Adipocyte (in vitro differentiated cells): ENCODE measurements around the gene SLC39A11.
A peak's percentile ranks its signal among the peaks of the same experiment; 100 is the strongest.
"Not testable (repeated sequence)": the region's sequence is repeated elsewhere in the genome, so short reads cannot be mapped to it uniquely, and the experiment has no call there.

Experiments
- DNase-seq: peaks from one replicate; pipeline ENCODE4 v3.0.0-alpha.2; 2015; ENCODE audit warnings: low read depth
- H3K27me3 ChIP-seq: replicated peaks from 2 replicates; pipeline ENCODE4 v1.7.0; 2013; ENCODE audit warnings: mild to moderate bottlenecking, low read length, moderate library complexity; ENCODE audit not compliant: control insufficient read depth, insufficient read depth
- H3K36me3 ChIP-seq: 2 replicates; pipeline ENCODE4 v1.7.0; 2013; ENCODE audit warnings: low read length, mild to moderate bottlenecking, moderate library complexity; ENCODE audit not compliant: control insufficient read depth, insufficient read depth, severe bottlenecking
- H3K4me1 ChIP-seq: 2 replicates; pipeline ENCODE4 v1.7.0; 2013; ENCODE audit warnings: mild to moderate bottlenecking, low read length, moderate library complexity; ENCODE audit not compliant: control insufficient read depth, insufficient read depth
- H3K4me3 ChIP-seq: 2 replicates; pipeline ENCODE4 v1.7.0; 2013; ENCODE audit warnings: mild to moderate bottlenecking, low read length, moderate library complexity
- H3K9ac ChIP-seq: 2 replicates; pipeline ENCODE4 v1.7.0; 2013; ENCODE audit warnings: mild to moderate bottlenecking, low read length, moderate library complexity
- H3K9me3 ChIP-seq: 2 replicates; pipeline ENCODE4 v1.7.0; 2013; ENCODE audit warnings: mild to moderate bottlenecking, low read length, moderate library complexity; ENCODE audit not compliant: control insufficient read depth

SLC39A11 gene

GRCh38 chr17:72998343-72998742 lies 94.1 kb downstream of the SLC39A11 start:
- Histone ChIP-seq H3K27me3 (no peaks in the 10 kb centered on the region), H3K36me3 (no peaks in the 10 kb centered on the region), H3K9me3 (no peaks in the 10 kb centered on the region), H3K9ac (no peak overlapping the region), H3K4me1 (no peaks in the 10 kb centered on the region), H3K4me3 (no peak overlapping the region)
- DNase-seq: no peak

GRCh38 chr17:72997559-72997958 lies 94.9 kb downstream of the SLC39A11 start:
- Histone ChIP-seq H3K4me1 (no peaks in the 10 kb centered on the region), H3K4me3 (no peak overlapping the region), H3K9me3 (no peaks in the 10 kb centered on the region), H3K27me3 (no peaks in the 10 kb centered on the region), H3K9ac (no peak overlapping the region), H3K36me3 (no peaks in the 10 kb centered on the region)
- no peak for DNase-seq

GRCh38 chr17:72996791-72997190 lies 95.7 kb downstream of the SLC39A11 start:
- Histone ChIP-seq H3K27me3 (no peaks in the 10 kb centered on the region), H3K9me3 (no peaks in the 10 kb centered on the region), H3K4me1 (no peaks in the 10 kb centered on the region), H3K9ac (no peak overlapping the region), H3K4me3 (no peak overlapping the region), H3K36me3 (no peaks in the 10 kb centered on the region)
- DNase-seq: no peak

- Histone ChIP-seq H3K36me3 (no peaks in the 10 kb centered on the region), H3K9me3 (no peaks in the 10 kb centered on the region), H3K4me1 (no peaks in the 10 kb centered on the region), H3K4me3 (no peak overlapping the region), H3K9ac (no peak overlapping the region), H3K27me3 (no peaks in the 10 kb centered on the region)
- DNase-seq: no peak
Observed at GRCh38 chr17:72995008-72995656, 97.4 kb downstream of the SLC39A11 start.

- not testable (repeated sequence) for H3K4me1 ChIP-seq, H3K9me3 ChIP-seq, H3K27me3 ChIP-seq, H3K4me3 ChIP-seq, H3K9ac ChIP-seq, H3K36me3 ChIP-seq, DNase-seq
Observed at GRCh38 chr17:72992783-72993467, 99.6 kb downstream of the SLC39A11 start.

GRCh38 chr17:72991651-72992050 lies 100.8 kb downstream of the SLC39A11 start:
- DNase-seq: no peak
- Histone ChIP-seq H3K4me1 (no peaks in the 10 kb centered on the region), H3K4me3 (no peak overlapping the region), H3K9me3 (no peaks in the 10 kb centered on the region), H3K36me3 (no peaks in the 10 kb centered on the region), H3K9ac (no peak overlapping the region), H3K27me3 (no peaks in the 10 kb centered on the region)

- H3K4me1 ChIP-seq: peaks cover 7% of the 10 kb centered on the region
- no peaks in the 10 kb centered on the region for H3K9me3 ChIP-seq
- DNase-seq: no peak
- H3K9ac ChIP-seq: no peak overlapping the region
- no peaks in the 10 kb centered on the region for H3K36me3 ChIP-seq
- H3K4me3 ChIP-seq: no peak overlapping the region
- no peaks in the 10 kb centered on the region for H3K27me3 ChIP-seq
Observed at GRCh38 chr17:72989074-72989610, 103.3 kb downstream of the SLC39A11 start.

GRCh38 chr17:72988451-72988850 lies 104.0 kb downstream of the SLC39A11 start:
- no peaks in the 10 kb centered on the region for H3K9me3 ChIP-seq

GRCh38 chr17:72987166-72987565 lies 105.3 kb downstream of the SLC39A11 start:
- Histone ChIP-seq H3K36me3 (no peaks in the 10 kb centered on the region), H3K9ac (no peak overlapping the region), H3K9me3 (no peaks in the 10 kb centered on the region), H3K4me1 (peaks cover 7% of the 10 kb centered on the region), H3K4me3 (no peak overlapping the region), H3K27me3 (no peaks in the 10 kb centered on the region)
- no peak for DNase-seq

More at GRCh38 chr17:72988451-72988850, 104.0 kb downstream of the SLC39A11 start:
- H3K4me3 ChIP-seq: no peak overlapping the region
- H3K9ac ChIP-seq: no peak overlapping the region
- no peaks in the 10 kb centered on the region for H3K27me3 ChIP-seq
- DNase-seq: no peak
- no peaks in the 10 kb centered on the region for H3K36me3 ChIP-seq
- H3K4me1 ChIP-seq: peaks cover 7% of the 10 kb centered on the region

- Histone ChIP-seq H3K36me3 (no peaks in the 10 kb centered on the region), H3K9me3 (no peaks in the 10 kb centered on the region), H3K4me1 (peaks cover 7% of the 10 kb centered on the region), H3K9ac (no peak overlapping the region), H3K4me3 (no peak overlapping the region), H3K27me3 (no peaks in the 10 kb centered on the region)
- DNase-seq: peak; percentile 77
Observed at GRCh38 chr17:72985882-72986720, 106.4 kb downstream of the SLC39A11 start.

GRCh38 chr17:72984926-72985325 lies 107.6 kb downstream of the SLC39A11 start:
- Histone ChIP-seq H3K36me3 (no peaks in the 10 kb centered on the region), H3K4me3 (no peak overlapping the region), H3K27me3 (no peaks in the 10 kb centered on the region), H3K9ac (no peak overlapping the region), H3K9me3 (no peaks in the 10 kb centered on the region), H3K4me1 (peaks cover 7% of the 10 kb centered on the region)
- DNase-seq: no peak
